PC-3 (cell line): ENCODE data around the gene ATAD3B. TPM values are rescaled to one million over a fixed set of nuclear protein-coding genes. Genes with fewer than 3 reads are reported as not detected.
"Not testable (repeated sequence)": the region's sequence is repeated elsewhere in the genome, so short reads cannot be mapped to it uniquely, and the experiment has no call there.

Source experiments
- ATAC-seq: fragments of 200-7000 bp; cut with Tn5 transposase; 2 replicates; pipeline ENCODE4 v1.9.1; 2020; ENCODE audit warnings: mild to moderate bottlenecking, moderate library complexity
- BruUV-seq: library from RNA; stranded (reverse); fragments of 400-500 nt; replicated peaks from 2 replicates; lab custom pipeline; 2021; lab: Mats Ljungman, UMichigan
- CTCF ChIA-PET: fragments of 300-600 bp; sonication (Branson Sonifier 250); formaldehyde crosslinking; loops from one replicate; lab custom pipeline; 2022; ENCODE audit warnings: antibody characterized with exemption; lab: Charles Lee
- POLR2A ChIA-PET: fragments of 300-600 bp; sonication (Branson Sonifier 250); formaldehyde crosslinking; loops from one replicate; lab custom pipeline; 2022; ENCODE audit warnings: antibody characterized with exemption; ENCODE audit not compliant: unreplicated experiment; lab: Charles Lee
- DNase-seq: peaks from one replicate; pipeline ENCODE4 v3.0.0-alpha.2; 2015
- H2AFZ ChIP-seq: fragments of 300-600 bp; sonication (generic); 2 replicates; pipeline ENCODE4 v1.6.0; 2016; ENCODE audit warnings: antibody characterized with exemption, low read length
- H3F3A ChIP-seq: fragments of 300-600 bp; sonication (generic); one replicate; pipeline ENCODE4 v1.6.0; 2017; ENCODE audit warnings: antibody characterized with exemption, low read length, control low read depth, mild to moderate bottlenecking; ENCODE audit not compliant: unreplicated experiment
- H3K27ac ChIP-seq: fragments of 300-600 bp; sonication (generic); 2 replicates; pipeline ENCODE4 v1.5.1; 2016; ENCODE audit warnings: mild to moderate bottlenecking, low read length
- H3K27me3 ChIP-seq: fragments of 300-600 bp; sonication (generic); 2 replicates; pipeline ENCODE4 v1.6.1; 2016; ENCODE audit warnings: low read length, mixed read lengths
- H3K36me3 ChIP-seq: fragments of 300-600 bp; sonication (generic); 2 replicates; pipeline ENCODE4 v1.6.1; 2016; ENCODE audit warnings: low read depth, mixed run types, low read length, mixed read lengths
- H3K4me1 ChIP-seq: fragments of 300-600 bp; sonication (generic); 2 replicates; pipeline ENCODE4 v1.5.1; 2016; ENCODE audit warnings: low read length; ENCODE audit not compliant: insufficient read depth
- H3K4me2 ChIP-seq: fragments of 300-600 bp; sonication (generic); 2 replicates; pipeline ENCODE4 v1.6.0; 2016; ENCODE audit warnings: low read length
- H3K4me3 ChIP-seq: fragments of 300-600 bp; sonication (generic); 2 replicates; pipeline ENCODE4 v1.5.1; 2016; ENCODE audit warnings: mild to moderate bottlenecking, low read length, mixed read lengths
- H3K79me2 ChIP-seq: fragments of 300-600 bp; sonication (generic); 2 replicates; pipeline ENCODE4 v1.6.1; 2017; ENCODE audit warnings: low read length, mixed read lengths
- H3K9ac ChIP-seq: fragments of 300-600 bp; sonication (generic); 2 replicates; pipeline ENCODE4 v1.6.0; 2016; ENCODE audit warnings: mild to moderate bottlenecking, low read length
- H3K9me2 ChIP-seq: fragments of 300-600 bp; sonication (generic); replicated peaks from 2 replicates; pipeline ENCODE4 v1.6.1; 2016; ENCODE audit warnings: mixed run types, low read length, mixed read lengths
- H3K9me3 ChIP-seq: fragments of 300-600 bp; sonication (generic); 2 replicates; pipeline ENCODE4 v1.6.1; 2016; ENCODE audit warnings: low read length, mixed read lengths
- H4K20me1 ChIP-seq: fragments of 300-600 bp; sonication (generic); 2 replicates; pipeline ENCODE4 v1.6.1; 2016; ENCODE audit warnings: low read length, mixed read lengths
- EZH2 ChIP-seq: fragments of 300-600 bp; sonication (generic); IDR thresholded peaks from one replicate; pipeline ENCODE4 v1.6.1; 2017; ENCODE audit warnings: antibody characterized with exemption, mild to moderate bottlenecking, low read length; ENCODE audit not compliant: unreplicated experiment
- EZH2phosphoT487 ChIP-seq: fragments of 300-600 bp; sonication (generic); IDR thresholded peaks from 2 replicates; pipeline ENCODE4 v1.6.1; 2018; ENCODE audit warnings: mild to moderate bottlenecking, antibody characterized with exemption, low read length, borderline replicate concordance
- intact Hi-C: fragments of 100-400 bp; cut with micrococcal nuclease; formaldehyde crosslinking; loops from 2 replicates; pipeline ENCODE4 v1.9.0; 2023
- total RNA-seq: library from RNA; depleted of rRNA; stranded (reverse); fragments of >200 nt; gene quantifications from 2 replicates; pipeline ENCODE4 v1.2.3, GENCODE V29; 2014
- TF ChIP-seq, protein P1 (sequence below): fragments of 300-600 bp; sonication (generic); conservative IDR thresholded peaks from 2 replicates; pipeline ENCODE4 v1.5.1; 2017; ENCODE audit warnings: antibody characterized with exemption, low read depth, mild to moderate bottlenecking, low read length

The ATAD3B gene
- total RNA-seq, 1 experiment from 2014 or later = 140 TPM

DNA sequence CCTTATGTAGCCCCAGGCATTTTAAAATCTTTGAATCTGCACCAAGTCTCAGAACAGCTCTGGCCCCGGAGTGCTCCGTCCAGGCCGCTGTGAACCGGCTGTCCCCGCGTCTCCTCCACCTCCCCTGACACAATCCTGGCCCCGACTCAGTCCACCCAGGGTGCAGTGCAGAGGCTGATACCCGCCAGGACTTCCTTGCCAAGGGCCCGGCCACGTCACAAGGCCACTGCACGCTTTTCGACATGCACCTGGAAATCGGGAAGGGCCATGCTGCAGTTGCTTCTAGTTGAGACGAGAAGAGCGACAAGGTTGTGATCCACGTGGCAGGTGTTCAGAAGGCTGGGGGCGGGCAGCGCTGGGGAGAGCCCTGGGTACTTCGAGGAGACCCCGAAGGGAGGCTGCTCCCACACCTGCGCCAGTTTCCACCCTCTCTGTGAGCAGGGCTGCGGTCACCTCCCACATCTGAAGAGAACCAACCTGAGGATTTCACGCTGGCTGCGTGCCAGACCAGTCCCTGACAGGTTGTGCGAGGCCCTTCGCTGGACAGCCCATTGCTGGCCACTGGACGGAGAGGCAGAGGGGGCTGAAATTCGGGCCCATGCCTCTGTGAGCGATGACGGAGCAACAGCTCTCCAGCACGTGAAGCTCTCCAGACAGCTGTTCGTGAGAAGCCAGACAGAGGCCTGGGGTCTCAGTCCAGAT lies 29.3 kb upstream of the ATAD3B start:
- no peaks in the 10 kb centered on the region for H3K9me3 ChIP-seq
- POLR2A ChIA-PET = no interaction called here
- CTCF ChIA-PET = interaction anchor here (0.6 to 1.6 kb wide), 3 partner anchors 16 to 62 kb away, joined by 3 to 6 read pairs (median 3); no protein-coding TSS in a partner anchor

DNA sequence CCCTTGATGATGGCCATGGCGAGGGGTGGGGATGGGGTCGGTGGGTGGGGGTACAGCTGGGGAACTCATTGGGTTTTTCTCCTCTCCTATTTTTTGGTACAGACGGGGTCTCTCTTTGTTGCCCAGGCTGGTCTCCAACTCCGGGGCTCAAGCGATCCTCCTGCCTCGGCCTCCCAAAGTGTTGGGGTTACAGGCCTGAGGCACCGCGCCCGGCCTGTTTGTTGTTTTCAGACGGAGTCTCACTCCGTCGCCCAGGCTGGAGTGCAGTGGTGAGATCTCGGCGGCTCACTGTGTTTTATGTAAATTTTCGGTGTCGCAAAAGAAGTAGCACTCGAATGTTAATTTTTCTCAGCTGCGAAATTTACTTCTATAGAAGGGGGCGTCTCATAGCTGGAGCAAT lies 24.9 kb upstream of the ATAD3B start:
- POLR2A ChIA-PET, H2AFZ ChIP-seq, DNase-seq, H3K9ac ChIP-seq, H4K20me1 ChIP-seq, H3K9me2 ChIP-seq, CTCF ChIA-PET, H3K36me3 ChIP-seq, H3K4me3 ChIP-seq, H3K4me1 ChIP-seq, intact Hi-C loops, H3K79me2 ChIP-seq, H3K27ac ChIP-seq, ATAC-seq, H3K9me3 ChIP-seq, H3K27me3 ChIP-seq, BruUV-seq, H3K4me2 ChIP-seq, H3F3A ChIP-seq: not testable (repeated sequence)

More for the DNA sequence above, 29.3 kb upstream of the ATAD3B start:
- Histone ChIP-seq H4K20me1 (no peaks in the 10 kb centered on the region), H3K27me3 (no peaks in the 10 kb centered on the region), H3K4me3 (no peak overlapping the region), H3K4me2 (no peak overlapping the region), H3K9me2 (no peaks in the 10 kb centered on the region), H3K36me3 (no peaks in the 10 kb centered on the region), H2AFZ (no peak overlapping the region), H3K4me1 (no peaks in the 10 kb centered on the region), H3K9ac (no peak overlapping the region), H3F3A (no peaks in the 10 kb centered on the region), H3K27ac (no peak overlapping the region), H3K79me2 (no peaks in the 10 kb centered on the region)
- no peak for ATAC-seq
- no peak for DNase-seq
- BruUV-seq = no TSS peak
- intact Hi-C loops = no loop called here
- TF ChIP-seq EZH2 (no peak), EZH2phosphoT487 (no peak)
- TF ChIP-seq, protein P1, sequence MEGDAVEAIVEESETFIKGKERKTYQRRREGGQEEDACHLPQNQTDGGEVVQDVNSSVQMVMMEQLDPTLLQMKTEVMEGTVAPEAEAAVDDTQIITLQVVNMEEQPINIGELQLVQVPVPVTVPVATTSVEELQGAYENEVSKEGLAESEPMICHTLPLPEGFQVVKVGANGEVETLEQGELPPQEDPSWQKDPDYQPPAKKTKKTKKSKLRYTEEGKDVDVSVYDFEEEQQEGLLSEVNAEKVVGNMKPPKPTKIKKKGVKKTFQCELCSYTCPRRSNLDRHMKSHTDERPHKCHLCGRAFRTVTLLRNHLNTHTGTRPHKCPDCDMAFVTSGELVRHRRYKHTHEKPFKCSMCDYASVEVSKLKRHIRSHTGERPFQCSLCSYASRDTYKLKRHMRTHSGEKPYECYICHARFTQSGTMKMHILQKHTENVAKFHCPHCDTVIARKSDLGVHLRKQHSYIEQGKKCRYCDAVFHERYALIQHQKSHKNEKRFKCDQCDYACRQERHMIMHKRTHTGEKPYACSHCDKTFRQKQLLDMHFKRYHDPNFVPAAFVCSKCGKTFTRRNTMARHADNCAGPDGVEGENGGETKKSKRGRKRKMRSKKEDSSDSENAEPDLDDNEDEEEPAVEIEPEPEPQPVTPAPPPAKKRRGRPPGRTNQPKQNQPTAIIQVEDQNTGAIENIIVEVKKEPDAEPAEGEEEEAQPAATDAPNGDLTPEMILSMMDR = no peak

DNA sequence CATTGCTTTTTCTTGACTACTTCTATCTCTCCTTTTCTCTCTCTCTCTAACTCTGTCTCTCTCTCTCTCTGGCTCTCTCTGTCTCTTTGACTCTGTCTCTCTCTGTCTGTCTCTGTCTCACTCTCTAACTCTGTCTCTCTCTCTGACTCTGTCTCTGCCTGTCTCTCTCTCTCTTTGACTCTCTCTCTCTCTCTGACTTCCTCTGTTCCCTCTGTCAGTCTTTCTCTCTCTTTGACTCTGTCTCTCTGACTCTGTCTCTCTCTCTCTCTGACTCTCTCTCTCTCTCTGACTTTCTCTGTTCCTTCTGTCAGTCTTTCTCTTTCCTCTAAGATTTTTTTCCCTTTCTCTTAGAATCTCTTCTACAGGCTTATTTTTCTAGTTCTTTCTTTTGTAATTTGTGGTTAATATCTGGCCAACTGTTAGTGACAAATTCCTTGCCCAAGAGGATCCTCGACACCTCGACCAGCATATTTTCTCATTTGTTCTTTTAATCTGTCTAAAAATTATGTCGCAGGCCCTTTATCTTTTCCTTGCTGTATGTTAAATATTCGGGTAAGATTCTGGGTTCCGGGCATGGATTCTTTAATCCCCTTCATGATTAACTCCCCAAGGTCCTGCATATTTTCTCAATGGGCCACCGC lies 22.3 kb upstream of the ATAD3B start, which contains the start of gene ATAD3C:
Gene ATAD3C, plus strand, starts transcription at position 591 of the 641 bp plus-strand sequence. CDS start 995 bp downstream, outside the sequence.
- no TSS peak for BruUV-seq
- ATAC-seq = no peak
- intact Hi-C loops = no loop called here
- ChIA-PET POLR2A (no interaction called here), CTCF (no interaction called here)
- Histone ChIP-seq H3K9me3 (no peaks in the 10 kb centered on the region), H4K20me1 (no peaks in the 10 kb centered on the region), H2AFZ (no peak within 1 kb of the TSS), H3K27ac (no peak within 1 kb of the TSS), H3F3A (no peaks in the 10 kb centered on the region), H3K4me3 (no peak within 1 kb of the TSS), H3K79me2 (no peaks in the 10 kb centered on the region), H3K4me1 (no peaks in the 10 kb centered on the region), H3K36me3 (no peaks in the 10 kb centered on the region), H3K27me3 (no peaks in the 10 kb centered on the region), H3K9me2 (no peaks in the 10 kb centered on the region), H3K9ac (no peak within 1 kb of the TSS), H3K4me2 (no peak within 1 kb of the TSS)
- TF ChIP-seq, protein P1 = no peak
- no peak for TF ChIP-seq EZH2
- no peak for TF ChIP-seq EZH2phosphoT487
- no peak for DNase-seq

DNA sequence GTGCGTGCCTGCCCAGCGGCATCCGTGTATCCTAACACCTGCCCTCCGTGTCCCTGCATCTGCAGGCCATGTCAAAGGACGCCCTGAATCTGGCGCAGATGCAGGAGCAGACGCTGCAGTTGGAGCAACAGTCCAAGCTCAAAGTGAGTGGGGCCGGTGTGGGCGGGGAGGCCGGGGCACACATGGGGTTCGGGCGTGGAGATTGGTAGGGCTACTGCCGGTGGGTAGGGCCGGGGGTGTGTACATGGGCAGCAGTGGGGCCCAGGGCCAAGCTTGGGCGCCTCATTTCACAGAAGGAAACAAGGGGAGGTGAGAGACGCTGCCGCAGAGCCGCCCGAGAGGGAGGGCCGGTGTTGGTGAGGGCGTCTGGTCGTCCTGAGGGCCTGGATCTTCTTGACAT lies 20.9 kb upstream of the ATAD3B start:
- intact Hi-C loops, H3K27me3 ChIP-seq, H3K4me1 ChIP-seq, H4K20me1 ChIP-seq, H3K9ac ChIP-seq, H3K79me2 ChIP-seq, H3K4me3 ChIP-seq, H3F3A ChIP-seq, H3K9me3 ChIP-seq, H3K27ac ChIP-seq, H3K9me2 ChIP-seq, CTCF ChIA-PET, POLR2A ChIA-PET, H3K36me3 ChIP-seq, DNase-seq, BruUV-seq, ATAC-seq, H2AFZ ChIP-seq, H3K4me2 ChIP-seq: not testable (repeated sequence)
